Keratinocyte (primary cell): ENCODE results near the gene KTN1.

Experiments
- EZH2 ChIP-seq: IDR thresholded peaks from one replicate; pipeline ENCODE4 v1.6.1; 2012; ENCODE audit warnings: inconsistent platforms, mild to moderate bottlenecking, low read length, moderate library complexity
- TF ChIP-seq, protein P1 (sequence below), 3 experiments: IDR thresholded peaks in 1 of 3; conservative IDR thresholded peaks in 1 of 3; optimal IDR thresholded peaks in 1 of 3; 2 replicates in 2 of 3; 3 replicates in 1 of 3; pipeline versions ENCODE3 to v1.5.1; 2011; ENCODE audit warnings: low read length in 3 of 3, mild to moderate bottlenecking in 3 of 3, moderate library complexity in 2 of 3, control low read depth in 1 of 3, inconsistent platforms in 1 of 3; ENCODE audit not compliant: insufficient read depth in 2 of 3; ENCODE audit errors: extremely low read depth in 1 of 3

DNA sequence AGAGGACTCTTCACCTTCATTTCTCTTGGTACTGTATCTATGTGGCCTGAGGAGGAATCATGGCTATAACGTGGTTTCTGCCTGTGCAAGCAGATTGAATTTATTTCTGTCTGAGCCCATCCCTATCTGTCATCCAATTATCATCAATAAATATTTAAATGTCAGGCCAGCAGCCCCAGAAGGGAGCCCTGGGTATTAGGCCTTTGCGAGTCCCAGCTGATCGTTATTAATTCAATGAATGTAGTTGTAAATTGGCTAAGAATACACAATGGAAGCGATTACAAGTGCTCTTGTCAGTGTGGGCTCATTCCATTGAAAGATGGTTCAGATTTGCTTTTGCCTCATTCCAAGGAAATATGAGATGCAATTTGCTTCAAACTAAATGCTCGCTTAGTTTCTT lies 142.0 kb downstream of the KTN1 start:
- TF ChIP-seq EZH2, result no peak
- TF ChIP-seq, protein P1, sequence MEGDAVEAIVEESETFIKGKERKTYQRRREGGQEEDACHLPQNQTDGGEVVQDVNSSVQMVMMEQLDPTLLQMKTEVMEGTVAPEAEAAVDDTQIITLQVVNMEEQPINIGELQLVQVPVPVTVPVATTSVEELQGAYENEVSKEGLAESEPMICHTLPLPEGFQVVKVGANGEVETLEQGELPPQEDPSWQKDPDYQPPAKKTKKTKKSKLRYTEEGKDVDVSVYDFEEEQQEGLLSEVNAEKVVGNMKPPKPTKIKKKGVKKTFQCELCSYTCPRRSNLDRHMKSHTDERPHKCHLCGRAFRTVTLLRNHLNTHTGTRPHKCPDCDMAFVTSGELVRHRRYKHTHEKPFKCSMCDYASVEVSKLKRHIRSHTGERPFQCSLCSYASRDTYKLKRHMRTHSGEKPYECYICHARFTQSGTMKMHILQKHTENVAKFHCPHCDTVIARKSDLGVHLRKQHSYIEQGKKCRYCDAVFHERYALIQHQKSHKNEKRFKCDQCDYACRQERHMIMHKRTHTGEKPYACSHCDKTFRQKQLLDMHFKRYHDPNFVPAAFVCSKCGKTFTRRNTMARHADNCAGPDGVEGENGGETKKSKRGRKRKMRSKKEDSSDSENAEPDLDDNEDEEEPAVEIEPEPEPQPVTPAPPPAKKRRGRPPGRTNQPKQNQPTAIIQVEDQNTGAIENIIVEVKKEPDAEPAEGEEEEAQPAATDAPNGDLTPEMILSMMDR (optimal IDR thresholded peaks at IDR 0.05 in 1 of 3, IDR thresholded peaks at IDR 0.05 in 1 of 3, conservative IDR thresholded peaks at IDR 0.05 in 1 of 3; ENCODE audit: extremely low read depth in 1 of 3, insufficient read depth in 2 of 3, low read length in 3 of 3), result no peak
